ENCODE measurements around the gene CA11. TPM values are rescaled to one million over a fixed set of nuclear protein-coding genes. Genes with fewer than 3 reads are reported as not detected.

CA11 gene
- total RNA-seq, 1 donor from 2014 or later, result 9.5 TPM

- Mint-ChIP-seq H3K27ac (ENCODE audit: unreplicated experiment) (no peak overlapping the region), H3K4me1 (ENCODE audit: low read depth, unreplicated experiment) (no peaks in the 10 kb centered on the region), H3K9me3 (ENCODE audit: unreplicated experiment) (no peaks in the 10 kb centered on the region), H3K36me3 (ENCODE audit: low read depth, unreplicated experiment) (no peaks in the 10 kb centered on the region), H3K27me3 (ENCODE audit: low read depth, unreplicated experiment) (peaks cover 21% of the 10 kb centered on the region), H3K4me3 (ENCODE audit: unreplicated experiment) (no peak overlapping the region)
- Histone ChIP-seq H3K4me1 (ENCODE audit: insufficient read depth, low read length) (no peaks in the 10 kb centered on the region), H3K27ac (ENCODE audit: low read depth, low read length) (no peak overlapping the region), H4K20me1 (ENCODE audit: insufficient read depth, low read length) (no peaks in the 10 kb centered on the region), H3K36me3 (ENCODE audit: insufficient read depth, low read length) (no peaks in the 10 kb centered on the region), H2AFZ (ENCODE audit: low read depth, low read length) (no peak overlapping the region), H3K27me3 (ENCODE audit: insufficient read depth, low read length) (no peaks in the 10 kb centered on the region), H3K4me3 (ENCODE audit: insufficient read depth, low read depth, low read length) (no peak overlapping the region), H3K9me3 (ENCODE audit: insufficient read depth, low read depth, low read length) (peaks cover 3% of the 10 kb centered on the region), H3K4me2 (ENCODE audit: low read length) (no peak overlapping the region), H3K9ac (ENCODE audit: low read length) (no peak overlapping the region), H3K79me2 (ENCODE audit: insufficient read depth, low read length) (no peaks in the 10 kb centered on the region)
- DNase-seq (ENCODE audit: low read depth) (no peak), FAIRE-seq (no peak)
- no peak for TF ChIP-seq CTCF (IDR thresholded peaks at IDR 0.05; ENCODE audit: insufficient read depth, low read depth, low read length)
- TF ChIP-seq EZH2 (IDR thresholded peaks at IDR 0.05; ENCODE audit: insufficient read depth, low read length), result no peak
Measured at GRCh38 chr19:48669903-48670668, 24.1 kb upstream of the CA11 start.

GRCh38 chr19:48668761-48669160 is 22.8 kb upstream of the CA11 start:
- Histone ChIP-seq H3K9me3 (ENCODE audit: insufficient read depth, low read depth, low read length) (peaks cover 3% of the 10 kb centered on the region), H3K4me2 (ENCODE audit: low read length) (no peak overlapping the region), H4K20me1 (ENCODE audit: insufficient read depth, low read length) (no peaks in the 10 kb centered on the region), H3K27ac (ENCODE audit: low read depth, low read length) (no peak overlapping the region), H3K79me2 (ENCODE audit: insufficient read depth, low read length) (no peaks in the 10 kb centered on the region), H3K4me3 (ENCODE audit: insufficient read depth, low read depth, low read length) (no peak overlapping the region), H3K9ac (ENCODE audit: low read length) (no peak overlapping the region), H2AFZ (ENCODE audit: low read depth, low read length) (no peak overlapping the region), H3K27me3 (ENCODE audit: insufficient read depth, low read length) (no peaks in the 10 kb centered on the region), H3K36me3 (ENCODE audit: insufficient read depth, low read length) (no peaks in the 10 kb centered on the region), H3K4me1 (ENCODE audit: insufficient read depth, low read length) (no peaks in the 10 kb centered on the region)
- H3K27me3 Mint-ChIP-seq (ENCODE audit: low read depth, unreplicated experiment), result peaks cover 18% of the 10 kb centered on the region
- DNase-seq (ENCODE audit: low read depth) (no peak), FAIRE-seq (no peak)
- no peaks in the 10 kb centered on the region for H3K9me3 Mint-ChIP-seq (ENCODE audit: unreplicated experiment)
- no peak overlapping the region for H3K4me3 Mint-ChIP-seq (ENCODE audit: unreplicated experiment)
- no peaks in the 10 kb centered on the region for H3K36me3 Mint-ChIP-seq (ENCODE audit: low read depth, unreplicated experiment)
- TF ChIP-seq CTCF (IDR thresholded peaks at IDR 0.05; ENCODE audit: insufficient read depth, low read depth, low read length), result no peak
- no peak for TF ChIP-seq EZH2 (IDR thresholded peaks at IDR 0.05; ENCODE audit: insufficient read depth, low read length)
- H3K4me1 Mint-ChIP-seq (ENCODE audit: low read depth, unreplicated experiment), result no peaks in the 10 kb centered on the region
- no peak overlapping the region for H3K27ac Mint-ChIP-seq (ENCODE audit: unreplicated experiment)

- TF ChIP-seq CTCF (IDR thresholded peaks at IDR 0.05; ENCODE audit: insufficient read depth, low read depth, low read length), result no peak
- no peaks in the 10 kb centered on the region for H3K36me3 Mint-ChIP-seq (ENCODE audit: low read depth, unreplicated experiment)
- no peak overlapping the region for H3K27ac Mint-ChIP-seq (ENCODE audit: unreplicated experiment)
- H3K4me1 Mint-ChIP-seq (ENCODE audit: low read depth, unreplicated experiment), result no peaks in the 10 kb centered on the region
- no peaks in the 10 kb centered on the region for H3K36me3 ChIP-seq (ENCODE audit: insufficient read depth, low read length)
- no peaks in the 10 kb centered on the region for H3K4me1 ChIP-seq (ENCODE audit: insufficient read depth, low read length)
- no peak overlapping the region for H3K27ac ChIP-seq (ENCODE audit: low read depth, low read length)
- DNase-seq (ENCODE audit: low read depth), result no peak
- no peak overlapping the region for H2AFZ ChIP-seq (ENCODE audit: low read depth, low read length)
- no peak for FAIRE-seq
- no peak overlapping the region for H3K9ac ChIP-seq (ENCODE audit: low read length)
- no peak overlapping the region for H3K4me3 ChIP-seq (ENCODE audit: insufficient read depth, low read depth, low read length)
- no peak overlapping the region for H3K4me2 ChIP-seq (ENCODE audit: low read length)
- no peaks in the 10 kb centered on the region for H3K27me3 ChIP-seq (ENCODE audit: insufficient read depth, low read length)
- H3K9me3 Mint-ChIP-seq (ENCODE audit: unreplicated experiment), result no peaks in the 10 kb centered on the region
- peaks cover 16% of the 10 kb centered on the region for H3K27me3 Mint-ChIP-seq (ENCODE audit: low read depth, unreplicated experiment)
- H3K9me3 ChIP-seq (ENCODE audit: insufficient read depth, low read depth, low read length), result peaks cover 3% of the 10 kb centered on the region
- no peaks in the 10 kb centered on the region for H3K79me2 ChIP-seq (ENCODE audit: insufficient read depth, low read length)
- H4K20me1 ChIP-seq (ENCODE audit: insufficient read depth, low read length), result no peaks in the 10 kb centered on the region
- no peak overlapping the region for H3K4me3 Mint-ChIP-seq (ENCODE audit: unreplicated experiment)
Measured at GRCh38 chr19:48668332-48668731, 22.3 kb upstream of the CA11 start.
